Astrocyte of the cerebellum (primary cell): ENCODE results near the gene LGALS4.

ENCODE experiments used
- DNase-seq: peaks from one replicate; pipeline ENCODE4 v3.0.0-alpha.2; 2011; ENCODE audit warnings: low read depth
- H3K4me3 ChIP-seq: 2 replicates; pipeline ENCODE4 v1.5.1; 2011; ENCODE audit warnings: mild to moderate bottlenecking, low read depth, low read length, moderate library complexity
- CTCF ChIP-seq: IDR thresholded peaks from 2 replicates; pipeline ENCODE4 v1.5.1; 2012; ENCODE audit warnings: low read length, low read depth, moderate library complexity, mild to moderate bottlenecking; ENCODE audit errors: missing control alignments
- in situ Hi-C: cut with HindIII; loops from 2 replicates; pipeline ENCODE4 v1.10.0; 2017; ENCODE audit warnings: low sequenced_read_pairs

The LGALS4 gene

GRCh38 chr19:38841787-38842438 is 29.2 kb upstream of the LGALS4 start:
- H3K4me3 ChIP-seq, result no peak overlapping the region
- DNase-seq, result no peak
- in situ Hi-C loops, result no loop called here
- no peak for TF ChIP-seq CTCF

GRCh38 chr19:38841180-38841766 is 28.5 kb upstream of the LGALS4 start:
- no peak overlapping the region for H3K4me3 ChIP-seq
- no peak for TF ChIP-seq CTCF
- in situ Hi-C loops, result no loop called here
- DNase-seq, result no peak

GRCh38 chr19:38840583-38840968 is 27.8 kb upstream of the LGALS4 start:
- TF ChIP-seq CTCF, result no peak
- no peak for DNase-seq
- H3K4me3 ChIP-seq, result no peak overlapping the region
- in situ Hi-C loops, result no loop called here

- no peak for DNase-seq
- H3K4me3 ChIP-seq, result no peak overlapping the region
- TF ChIP-seq CTCF, result no peak
- in situ Hi-C loops, result no loop called here
Observed at GRCh38 chr19:38839816-38840582, 27.3 kb upstream of the LGALS4 start.

- TF ChIP-seq CTCF, result no peak
- in situ Hi-C loops, result no loop called here
- DNase-seq, result no peak
- no peak overlapping the region for H3K4me3 ChIP-seq
Observed at GRCh38 chr19:38838986-38839761, 26.4 kb upstream of the LGALS4 start.

- TF ChIP-seq CTCF, result no peak
- H3K4me3 ChIP-seq, result no peak overlapping the region
- in situ Hi-C loops, result no loop called here
- no peak for DNase-seq
Observed at GRCh38 chr19:38838208-38838985, 25.7 kb upstream of the LGALS4 start.
